T-cell (primary cell): ENCODE measurements around the gene SLC29A3. TPM values are rescaled to one million over a fixed set of nuclear protein-coding genes. Genes with fewer than 3 reads are reported as not detected.
A peak's percentile ranks its signal among the peaks of the same experiment; 100 is the strongest.
"Not testable (repeated sequence)": the region's sequence is repeated elsewhere in the genome, so short reads cannot be mapped to it uniquely, and the experiment has no call there.

Source experiments
- ATAC-seq, 4 experiments: fragments of 200-7000 bp in 3 of 4; fragments of 150-1000 bp in 1 of 4; cut with Tn5 transposase; replicated peaks in 1 of 4; 1 replicate in 3 of 4; 2 replicates in 1 of 4; pipeline ENCODE4 v1.10.0; 2021; ENCODE audit warnings: moderate library complexity in 3 of 4, mild to moderate bottlenecking in 2 of 4, moderate number of reproducible peaks in 1 of 4
- CTCF ChIA-PET, 2 donors: fragments of 300-600 bp; sonication (Branson Sonifier 250); formaldehyde crosslinking; loops; one replicate each; lab custom pipeline; 2022; ENCODE audit warnings: antibody characterized with exemption in 2 of 2; lab: Charles Lee
- POLR2A ChIA-PET, 2 donors: fragments of 300-600 bp; sonication (Branson Sonifier 250); formaldehyde crosslinking; loops; one replicate each; lab custom pipeline; 2022; ENCODE audit warnings: antibody characterized with exemption in 2 of 2; lab: Charles Lee
- DNase-seq, 35 experiments: peaks; one replicate each; pipeline versions ENCODE4 v3.0.0 to v3.0.0-alpha.2; 2013 to 2023
- H3K27ac ChIP-seq: one replicate; pipeline ENCODE4 v1.5.1; 2013; ENCODE audit warnings: low read length
- H3K27me3 ChIP-seq, 2 experiments: replicated peaks in 1 of 2; 1 replicate in 1 of 2; 2 replicates in 1 of 2; pipeline versions ENCODE4 v1.6.1 to v1.7.0; 2013; ENCODE audit warnings: low read length in 1 of 2, mixed read lengths in 1 of 2; ENCODE audit not compliant: control insufficient read depth in 2 of 2, insufficient read depth in 2 of 2; ENCODE audit errors: extremely low read depth in 1 of 2
- H3K36me3 ChIP-seq, 2 donors: 1 replicate in 1 of 2; 2 replicates in 1 of 2; pipeline versions ENCODE4 v1.6.1 to v1.7.0; 2013; ENCODE audit warnings: low read length in 1 of 2; ENCODE audit not compliant: control insufficient read depth in 2 of 2, insufficient read depth in 1 of 2; ENCODE audit errors: extremely low read depth in 1 of 2
- H3K4me1 ChIP-seq, 2 experiments: 1 replicate in 1 of 2; 2 replicates in 1 of 2; pipeline versions ENCODE4 v1.6.1 to v1.7.0; 2013; ENCODE audit warnings: low read length in 2 of 2, mixed read lengths in 1 of 2; ENCODE audit not compliant: insufficient read depth in 2 of 2, control insufficient read depth in 1 of 2; ENCODE audit errors: extremely low read depth in 1 of 2
- H3K4me3 ChIP-seq, 2 donors: 1 replicate in 1 of 2; 2 replicates in 1 of 2; pipeline versions ENCODE4 v1.5.1 to v1.7.0; 2013; ENCODE audit warnings: mild to moderate bottlenecking in 2 of 2, low read length in 1 of 2, moderate library complexity in 1 of 2; ENCODE audit not compliant: control insufficient read depth in 1 of 2; ENCODE audit errors: extremely low read depth in 1 of 2
- H3K9me3 ChIP-seq: 2 replicates; pipeline ENCODE4 v1.7.0; 2013
- H3K27ac Mint-ChIP-seq, 2 donors: one replicate each; pipeline ENCODE4 v1.8.0; 2020 to 2021; ENCODE audit warnings: mild to moderate bottlenecking in 2 of 2, mixed read lengths in 2 of 2
- H3K27me3 Mint-ChIP-seq, 2 donors: one replicate each; pipeline ENCODE4 v1.8.0; 2021 to 2022; ENCODE audit warnings: mixed read lengths in 2 of 2
- H3K36me3 Mint-ChIP-seq: one replicate; pipeline ENCODE4 v1.8.0; 2021; ENCODE audit warnings: mixed read lengths
- H3K4me1 Mint-ChIP-seq, 3 donors: one replicate each; pipeline ENCODE4 v1.8.0; 2020 to 2022; ENCODE audit warnings: mixed read lengths in 3 of 3, mild to moderate bottlenecking in 1 of 3
- H3K4me3 Mint-ChIP-seq, 3 donors: one replicate each; pipeline ENCODE4 v1.8.0; 2020 to 2022; ENCODE audit warnings: mild to moderate bottlenecking in 3 of 3, mixed read lengths in 3 of 3, moderate library complexity in 3 of 3
- H3K9me3 Mint-ChIP-seq, 3 donors: one replicate each; pipeline ENCODE4 v1.8.0; 2020 to 2022; ENCODE audit warnings: mixed read lengths in 3 of 3
- WGBS: methylation state at CpG from one replicate; pipeline ENCODE4 v1.1.5; 2013; ENCODE audit warnings: missing lambda C conversion rate; ENCODE audit not compliant: insufficient coverage; 5-methylcytosine and 5-hydroxymethylcytosine counted together
- total RNA-seq, 35 experiments: library from RNA in 6 of 35; stranded (reverse) in 6 of 35; fragments of 120-200 nt in 1 of 35; gene quantifications; one replicate each; pipeline versions ENCODE4 v1.2.1 to v1.2.4 and lab custom pipeline; 2013 to 2026

Gene SLC29A3
- total RNA-seq, 5 donors from 2014 or later (not counting 1 experiment from before 2014, with no cell fraction given): 3.3 to 8.8 (median 6.5) TPM

- no peak for ATAC-seq
- no peak for DNase-seq
- no peaks in the 10 kb centered on the region for H3K9me3 ChIP-seq
- Mint-ChIP-seq H3K4me3 (no peak overlapping the region), H3K9me3 (no peaks in the 10 kb centered on the region), H3K27ac (no peak overlapping the region), H3K36me3 (peaks cover 53% of the 10 kb centered on the region), H3K4me1 (no peaks in the 10 kb centered on the region), H3K27me3 (no peaks in the 10 kb centered on the region)
- no peak overlapping the region for H3K27ac ChIP-seq
- ChIA-PET POLR2A (interaction anchor here in 1 of 2 donors (0.6 kb wide), 1 partner anchor 552 kb away, joined by 3 read pairs; no protein-coding TSS in a partner anchor), CTCF (no interaction called here)
- 89% methylated on average over 5 of the region's 7 CpGs for WGBS
- no peak overlapping the region for H3K4me3 ChIP-seq
- H3K36me3 ChIP-seq: peaks cover 19 to 37% of the 10 kb centered on the region in 2 donors
- no peaks in the 10 kb centered on the region for H3K4me1 ChIP-seq
- no peaks in the 10 kb centered on the region for H3K27me3 ChIP-seq
Measured at GRCh38 chr10:71357792-71358265, 38.8 kb downstream of the SLC29A3 start.

GRCh38 chr10:71358277-71358676, 39.2 kb downstream of the SLC29A3 start:
- no peaks in the 10 kb centered on the region for H3K27me3 Mint-ChIP-seq
- no peak overlapping the region for H3K4me3 ChIP-seq
- H3K9me3 Mint-ChIP-seq: no peaks in the 10 kb centered on the region
- 93% methylated on average over 5 of the region's 8 CpGs for WGBS
- no peak for ATAC-seq
- H3K27ac ChIP-seq: no peak overlapping the region
- CTCF ChIA-PET: no interaction called here
- H3K9me3 ChIP-seq: no peaks in the 10 kb centered on the region
- no peak overlapping the region for H3K4me3 Mint-ChIP-seq
- POLR2A ChIA-PET: interaction anchor here in 1 of 2 donors (0.6 kb wide), 1 partner anchor 552 kb away, joined by 3 read pairs; no protein-coding TSS in a partner anchor
- no peaks in the 10 kb centered on the region for H3K4me1 ChIP-seq
- no peaks in the 10 kb centered on the region for H3K27me3 ChIP-seq
- H3K27ac Mint-ChIP-seq: no peak overlapping the region
- H3K4me1 Mint-ChIP-seq: no peaks in the 10 kb centered on the region
- H3K36me3 Mint-ChIP-seq: peaks cover 50% of the 10 kb centered on the region
- DNase-seq: no peak
- H3K36me3 ChIP-seq: peaks cover 19 to 36% of the 10 kb centered on the region in 2 donors

GRCh38 chr10:71358906-71359305, 39.8 kb downstream of the SLC29A3 start:
- 97% methylated on average over 6 of the region's 10 CpGs for WGBS
- peaks cover 43% of the 10 kb centered on the region for H3K36me3 Mint-ChIP-seq
- H3K4me1 Mint-ChIP-seq, H3K27me3 Mint-ChIP-seq, H3K27ac Mint-ChIP-seq, CTCF ChIA-PET, DNase-seq, POLR2A ChIA-PET, H3K9me3 ChIP-seq, H3K4me3 ChIP-seq, H3K27me3 ChIP-seq, ATAC-seq, H3K27ac ChIP-seq, H3K9me3 Mint-ChIP-seq, H3K4me3 Mint-ChIP-seq, H3K4me1 ChIP-seq: not testable (repeated sequence)
- H3K36me3 ChIP-seq: peaks cover 19 to 37% of the 10 kb centered on the region in 2 donors

- H3K36me3 ChIP-seq: peaks cover 18 to 41% of the 10 kb centered on the region in 2 donors
- 50% methylated on average over 4 of the region's 9 CpGs for WGBS
- no peaks in the 10 kb centered on the region for H3K27me3 Mint-ChIP-seq
- no peak overlapping the region for H3K4me3 ChIP-seq
- no peaks in the 10 kb centered on the region for H3K4me1 Mint-ChIP-seq
- H3K4me1 ChIP-seq: no peaks in the 10 kb centered on the region
- no peak overlapping the region for H3K4me3 Mint-ChIP-seq
- DNase-seq (peak in 1 of 35 experiments; percentile 11), ATAC-seq (no peak)
- H3K27ac ChIP-seq: no peak overlapping the region
- no peaks in the 10 kb centered on the region for H3K9me3 Mint-ChIP-seq
- H3K36me3 Mint-ChIP-seq: peaks cover 46% of the 10 kb centered on the region
- no peak overlapping the region for H3K27ac Mint-ChIP-seq
- H3K9me3 ChIP-seq: no peaks in the 10 kb centered on the region
- H3K27me3 ChIP-seq: no peaks in the 10 kb centered on the region
- ChIA-PET CTCF (no interaction called here), POLR2A (no interaction called here)
Measured at GRCh38 chr10:71359364-71360046, 40.4 kb downstream of the SLC29A3 start.

- ChIA-PET POLR2A (no interaction called here), CTCF (interaction anchor here in 1 of 2 donors (0.7 kb wide), 2 partner anchors 10 to 491 kb away, joined by 3 to 4 read pairs; partner anchors contain the start of gene PSAP)
- Mint-ChIP-seq H3K4me1 (no peaks in the 10 kb centered on the region), H3K36me3 (peaks cover 50% of the 10 kb centered on the region), H3K27ac (no peak overlapping the region), H3K27me3 (no peaks in the 10 kb centered on the region), H3K4me3 (no peak overlapping the region), H3K9me3 (no peaks in the 10 kb centered on the region)
- no peak overlapping the region for H3K27ac ChIP-seq
- no peaks in the 10 kb centered on the region for H3K27me3 ChIP-seq
- H3K4me1 ChIP-seq: no peaks in the 10 kb centered on the region
- no peak for ATAC-seq
- H3K36me3 ChIP-seq: peaks cover 9 to 40% of the 10 kb centered on the region in 2 donors
- H3K4me3 ChIP-seq: no peak overlapping the region
- DNase-seq: no peak
- no CpG with 5 or more reads among the region's 2 CpGs for WGBS
- H3K9me3 ChIP-seq: no peaks in the 10 kb centered on the region
Measured at GRCh38 chr10:71360735-71361134, 41.7 kb downstream of the SLC29A3 start.

- no peak overlapping the region for H3K27ac ChIP-seq
- Mint-ChIP-seq H3K27ac (no peak overlapping the region), H3K9me3 (no peaks in the 10 kb centered on the region), H3K36me3 (peaks cover 46% of the 10 kb centered on the region), H3K4me3 (no peak overlapping the region), H3K27me3 (no peaks in the 10 kb centered on the region), H3K4me1 (no peaks in the 10 kb centered on the region)
- no peaks in the 10 kb centered on the region for H3K27me3 ChIP-seq
- CTCF ChIA-PET: no interaction called here
- POLR2A ChIA-PET: no interaction called here
- ATAC-seq (no peak), DNase-seq (no peak)
- 95% methylated on average over 7 of the region's 7 CpGs for WGBS
- H3K36me3 ChIP-seq: peaks cover 4 to 31% of the 10 kb centered on the region in 2 donors
- no peak overlapping the region for H3K4me3 ChIP-seq
- H3K4me1 ChIP-seq: no peaks in the 10 kb centered on the region
- no peaks in the 10 kb centered on the region for H3K9me3 ChIP-seq
Measured at GRCh38 chr10:71361581-71361980, 42.5 kb downstream of the SLC29A3 start.
